GM12878 (cell line): ENCODE measurements around the gene ZBTB9. TPM values are rescaled to one million over a fixed set of nuclear protein-coding genes. Genes with fewer than 3 reads are reported as not detected.
A peak's percentile ranks its signal among the peaks of the same experiment; 100 is the strongest.

ENCODE experiments used
- DPF2 ChIP-seq: fragments of 450-650 bp; IDR thresholded peaks from 2 replicates; pipeline ENCODE4 v1.6.1; 2017; ENCODE audit warnings: mild to moderate bottlenecking
- JUND ChIP-seq: IDR thresholded peaks from 2 replicates; pipeline ENCODE4 v1.6.1; 2012; ENCODE audit warnings: low read depth, mild to moderate bottlenecking, low read length, improper control_type of control experiment, moderate library complexity
- MTA2 ChIP-seq: fragments of 450-650 bp; IDR thresholded peaks from 2 replicates; pipeline ENCODE4 v1.6.1; 2016; ENCODE audit warnings: low read depth, mild to moderate bottlenecking, moderate library complexity
- NR2F1 ChIP-seq: fragments of 450-650 bp; conservative IDR thresholded peaks from 2 replicates; pipeline ENCODE4 v1.6.1; 2017; ENCODE audit warnings: mild to moderate bottlenecking
- SIN3A ChIP-seq: IDR thresholded peaks from 2 replicates; pipeline ENCODE4 v1.6.1; 2012; ENCODE audit warnings: low read depth, low read length, improper control_type of control experiment
- ZNF217 ChIP-seq: fragments of 450-650 bp; IDR thresholded peaks from 2 replicates; pipeline ENCODE4 v1.6.1; 2017; ENCODE audit warnings: antibody characterized with exemption, mild to moderate bottlenecking
- ZSCAN29 ChIP-seq: fragments of 450-650 bp; IDR thresholded peaks from 2 replicates; pipeline ENCODE4 v1.6.1; 2017; ENCODE audit warnings: mild to moderate bottlenecking, moderate library complexity
- polyA plus RNA-seq, 11 experiments: library from polyadenylated mRNA; depleted of rRNA in 4 of 11; unstranded in 6 of 11; stranded (reverse) in 5 of 11; fragments of >200 nt; fragmentation: Nextera tagmentation in 4 of 11; fragmentation: Illumina TruSeq in 1 of 11; extraction: Ambion mirVana in 4 of 11; extraction: Trizol in 1 of 11; gene quantifications; 1 replicate in 1 of 11; 2 replicates in 10 of 11; pipeline versions ENCODE4 v1.2.1 to v1.2.3, GENCODE V29; 2011 to 2016; ENCODE audit warnings: inconsistent platforms in 2 of 11, missing spikeins in 2 of 11, low read depth in 1 of 11
- total RNA-seq, 4 experiments: library from RNA; depleted of rRNA in 3 of 4; stranded (reverse); fragments of >200 nt in 3 of 4; fragmentation: Illumina TruSeq in 1 of 4; extraction: Trizol in 1 of 4; gene quantifications; 2 replicates each; pipeline versions ENCODE4 v1.2.1 to v1.2.3, GENCODE V29; 2013 to 2021
- TF ChIP-seq, protein P1 (sequence below): fragments of 450-650 bp; formaldehyde crosslinking; IDR thresholded peaks from 2 replicates; pipeline ENCODE4 v1.5.0; 2022; ENCODE audit warnings: mild to moderate bottlenecking, missing genetic modification characterization
- TF ChIP-seq, protein P2 (sequence below): IDR thresholded peaks from 2 replicates; pipeline ENCODE4 v1.6.1; 2012; ENCODE audit warnings: low read depth, low read length, improper control_type of control experiment
- TF ChIP-seq, protein P3 (sequence below): fragments of 450-650 bp; formaldehyde crosslinking; IDR thresholded peaks from 2 replicates; pipeline ENCODE4 v1.4.0; 2020; ENCODE audit warnings: mild to moderate bottlenecking, moderate library complexity
- TF ChIP-seq, protein P4 (sequence below): IDR thresholded peaks from 2 replicates; pipeline ENCODE4 v1.6.1; 2012; ENCODE audit warnings: improper control_type of control experiment, low read depth, low read length; ENCODE audit not compliant: insufficient replicate concordance
- TF ChIP-seq, protein P5 (sequence below): fragments of 450-650 bp; conservative IDR thresholded peaks from 2 replicates; pipeline ENCODE4 v1.6.1; 2017; ENCODE audit warnings: mild to moderate bottlenecking, moderate library complexity

The ZBTB9 gene
- total and polyA plus RNA-seq, 10 of the 15 experiments (the other 5 are each of a cell fraction or from before 2014, with no cell fraction given): 1.5 to 12.7 (median 6.9) TPM

DNA sequence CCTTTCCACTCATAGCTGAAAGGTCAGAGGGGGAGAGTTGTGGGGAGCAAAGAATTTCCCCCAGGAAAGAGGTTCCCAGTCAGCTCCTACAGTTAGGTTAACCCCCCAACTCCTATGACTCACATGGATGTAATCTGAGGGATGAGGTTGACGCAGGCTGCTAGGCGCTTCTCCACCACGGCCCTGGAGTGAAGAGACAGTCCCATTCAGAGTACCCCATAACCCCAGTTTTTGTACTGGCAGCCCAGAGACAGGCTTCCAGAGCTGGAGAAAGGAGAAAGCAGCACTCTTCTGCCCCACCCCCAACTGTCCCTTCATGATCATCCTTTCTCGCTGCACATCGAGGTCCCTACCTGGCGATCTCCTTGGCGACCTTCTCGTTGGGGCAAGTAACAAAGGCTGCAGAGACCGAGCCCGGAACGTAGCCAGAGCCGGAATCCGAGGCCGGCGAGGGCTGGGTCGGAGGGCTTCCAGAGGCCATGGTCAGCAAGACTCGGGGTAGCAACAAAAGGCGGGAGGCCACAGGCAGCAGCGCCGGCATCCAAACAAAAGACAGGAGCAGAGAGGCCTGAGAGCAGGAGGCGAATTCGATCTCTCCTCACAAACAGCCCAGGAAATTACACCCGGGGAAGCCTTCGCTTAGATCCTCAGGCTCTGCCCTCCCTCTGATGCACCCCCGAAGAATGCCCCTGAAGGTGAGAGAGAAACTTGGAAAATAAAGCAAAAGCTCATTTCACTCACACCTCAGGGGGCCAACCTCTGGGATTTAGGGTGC, 37.1 kb upstream of the ZBTB9 start (continued):
- TF ChIP-seq, protein P1, sequence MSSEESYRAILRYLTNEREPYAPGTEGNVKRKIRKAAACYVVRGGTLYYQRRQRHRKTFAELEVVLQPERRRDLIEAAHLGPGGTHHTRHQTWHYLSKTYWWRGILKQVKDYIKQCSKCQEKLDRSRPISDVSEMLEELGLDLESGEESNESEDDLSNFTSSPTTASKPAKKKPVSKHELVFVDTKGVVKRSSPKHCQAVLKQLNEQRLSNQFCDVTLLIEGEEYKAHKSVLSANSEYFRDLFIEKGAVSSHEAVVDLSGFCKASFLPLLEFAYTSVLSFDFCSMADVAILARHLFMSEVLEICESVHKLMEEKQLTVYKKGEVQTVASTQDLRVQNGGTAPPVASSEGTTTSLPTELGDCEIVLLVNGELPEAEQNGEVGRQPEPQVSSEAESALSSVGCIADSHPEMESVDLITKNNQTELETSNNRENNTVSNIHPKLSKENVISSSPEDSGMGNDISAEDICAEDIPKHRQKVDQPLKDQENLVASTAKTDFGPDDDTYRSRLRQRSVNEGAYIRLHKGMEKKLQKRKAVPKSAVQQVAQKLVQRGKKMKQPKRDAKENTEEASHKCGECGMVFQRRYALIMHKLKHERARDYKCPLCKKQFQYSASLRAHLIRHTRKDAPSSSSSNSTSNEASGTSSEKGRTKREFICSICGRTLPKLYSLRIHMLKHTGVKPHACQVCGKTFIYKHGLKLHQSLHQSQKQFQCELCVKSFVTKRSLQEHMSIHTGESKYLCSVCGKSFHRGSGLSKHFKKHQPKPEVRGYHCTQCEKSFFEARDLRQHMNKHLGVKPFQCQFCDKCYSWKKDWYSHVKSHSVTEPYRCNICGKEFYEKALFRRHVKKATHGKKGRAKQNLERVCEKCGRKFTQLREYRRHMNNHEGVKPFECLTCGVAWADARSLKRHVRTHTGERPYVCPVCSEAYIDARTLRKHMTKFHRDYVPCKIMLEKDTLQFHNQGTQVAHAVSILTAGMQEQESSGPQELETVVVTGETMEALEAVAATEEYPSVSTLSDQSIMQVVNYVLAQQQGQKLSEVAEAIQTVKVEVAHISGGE (CRISPR knock-in tag): no peak
- no peak for TF ChIP-seq ZSCAN29
- no peak for TF ChIP-seq SIN3A
- TF ChIP-seq, protein P2, sequence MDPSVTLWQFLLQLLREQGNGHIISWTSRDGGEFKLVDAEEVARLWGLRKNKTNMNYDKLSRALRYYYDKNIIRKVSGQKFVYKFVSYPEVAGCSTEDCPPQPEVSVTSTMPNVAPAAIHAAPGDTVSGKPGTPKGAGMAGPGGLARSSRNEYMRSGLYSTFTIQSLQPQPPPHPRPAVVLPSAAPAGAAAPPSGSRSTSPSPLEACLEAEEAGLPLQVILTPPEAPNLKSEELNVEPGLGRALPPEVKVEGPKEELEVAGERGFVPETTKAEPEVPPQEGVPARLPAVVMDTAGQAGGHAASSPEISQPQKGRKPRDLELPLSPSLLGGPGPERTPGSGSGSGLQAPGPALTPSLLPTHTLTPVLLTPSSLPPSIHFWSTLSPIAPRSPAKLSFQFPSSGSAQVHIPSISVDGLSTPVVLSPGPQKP: no peak
- TF ChIP-seq, protein P3, sequence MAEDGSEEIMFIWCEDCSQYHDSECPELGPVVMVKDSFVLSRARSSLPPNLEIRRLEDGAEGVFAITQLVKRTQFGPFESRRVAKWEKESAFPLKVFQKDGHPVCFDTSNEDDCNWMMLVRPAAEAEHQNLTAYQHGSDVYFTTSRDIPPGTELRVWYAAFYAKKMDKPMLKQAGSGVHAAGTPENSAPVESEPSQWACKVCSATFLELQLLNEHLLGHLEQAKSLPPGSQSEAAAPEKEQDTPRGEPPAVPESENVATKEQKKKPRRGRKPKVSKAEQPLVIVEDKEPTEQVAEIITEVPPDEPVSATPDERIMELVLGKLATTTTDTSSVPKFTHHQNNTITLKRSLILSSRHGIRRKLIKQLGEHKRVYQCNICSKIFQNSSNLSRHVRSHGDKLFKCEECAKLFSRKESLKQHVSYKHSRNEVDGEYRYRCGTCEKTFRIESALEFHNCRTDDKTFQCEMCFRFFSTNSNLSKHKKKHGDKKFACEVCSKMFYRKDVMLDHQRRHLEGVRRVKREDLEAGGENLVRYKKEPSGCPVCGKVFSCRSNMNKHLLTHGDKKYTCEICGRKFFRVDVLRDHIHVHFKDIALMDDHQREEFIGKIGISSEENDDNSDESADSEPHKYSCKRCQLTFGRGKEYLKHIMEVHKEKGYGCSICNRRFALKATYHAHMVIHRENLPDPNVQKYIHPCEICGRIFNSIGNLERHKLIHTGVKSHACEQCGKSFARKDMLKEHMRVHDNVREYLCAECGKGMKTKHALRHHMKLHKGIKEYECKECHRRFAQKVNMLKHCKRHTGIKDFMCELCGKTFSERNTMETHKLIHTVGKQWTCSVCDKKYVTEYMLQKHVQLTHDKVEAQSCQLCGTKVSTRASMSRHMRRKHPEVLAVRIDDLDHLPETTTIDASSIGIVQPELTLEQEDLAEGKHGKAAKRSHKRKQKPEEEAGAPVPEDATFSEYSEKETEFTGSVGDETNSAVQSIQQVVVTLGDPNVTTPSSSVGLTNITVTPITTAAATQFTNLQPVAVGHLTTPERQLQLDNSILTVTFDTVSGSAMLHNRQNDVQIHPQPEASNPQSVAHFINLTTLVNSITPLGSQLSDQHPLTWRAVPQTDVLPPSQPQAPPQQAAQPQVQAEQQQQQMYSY (CRISPR knock-in tag): no peak
- TF ChIP-seq DPF2: peak; percentile 32; the same call in 1 of the 2 replicates
- no peak for TF ChIP-seq JUND
- TF ChIP-seq, protein P4, sequence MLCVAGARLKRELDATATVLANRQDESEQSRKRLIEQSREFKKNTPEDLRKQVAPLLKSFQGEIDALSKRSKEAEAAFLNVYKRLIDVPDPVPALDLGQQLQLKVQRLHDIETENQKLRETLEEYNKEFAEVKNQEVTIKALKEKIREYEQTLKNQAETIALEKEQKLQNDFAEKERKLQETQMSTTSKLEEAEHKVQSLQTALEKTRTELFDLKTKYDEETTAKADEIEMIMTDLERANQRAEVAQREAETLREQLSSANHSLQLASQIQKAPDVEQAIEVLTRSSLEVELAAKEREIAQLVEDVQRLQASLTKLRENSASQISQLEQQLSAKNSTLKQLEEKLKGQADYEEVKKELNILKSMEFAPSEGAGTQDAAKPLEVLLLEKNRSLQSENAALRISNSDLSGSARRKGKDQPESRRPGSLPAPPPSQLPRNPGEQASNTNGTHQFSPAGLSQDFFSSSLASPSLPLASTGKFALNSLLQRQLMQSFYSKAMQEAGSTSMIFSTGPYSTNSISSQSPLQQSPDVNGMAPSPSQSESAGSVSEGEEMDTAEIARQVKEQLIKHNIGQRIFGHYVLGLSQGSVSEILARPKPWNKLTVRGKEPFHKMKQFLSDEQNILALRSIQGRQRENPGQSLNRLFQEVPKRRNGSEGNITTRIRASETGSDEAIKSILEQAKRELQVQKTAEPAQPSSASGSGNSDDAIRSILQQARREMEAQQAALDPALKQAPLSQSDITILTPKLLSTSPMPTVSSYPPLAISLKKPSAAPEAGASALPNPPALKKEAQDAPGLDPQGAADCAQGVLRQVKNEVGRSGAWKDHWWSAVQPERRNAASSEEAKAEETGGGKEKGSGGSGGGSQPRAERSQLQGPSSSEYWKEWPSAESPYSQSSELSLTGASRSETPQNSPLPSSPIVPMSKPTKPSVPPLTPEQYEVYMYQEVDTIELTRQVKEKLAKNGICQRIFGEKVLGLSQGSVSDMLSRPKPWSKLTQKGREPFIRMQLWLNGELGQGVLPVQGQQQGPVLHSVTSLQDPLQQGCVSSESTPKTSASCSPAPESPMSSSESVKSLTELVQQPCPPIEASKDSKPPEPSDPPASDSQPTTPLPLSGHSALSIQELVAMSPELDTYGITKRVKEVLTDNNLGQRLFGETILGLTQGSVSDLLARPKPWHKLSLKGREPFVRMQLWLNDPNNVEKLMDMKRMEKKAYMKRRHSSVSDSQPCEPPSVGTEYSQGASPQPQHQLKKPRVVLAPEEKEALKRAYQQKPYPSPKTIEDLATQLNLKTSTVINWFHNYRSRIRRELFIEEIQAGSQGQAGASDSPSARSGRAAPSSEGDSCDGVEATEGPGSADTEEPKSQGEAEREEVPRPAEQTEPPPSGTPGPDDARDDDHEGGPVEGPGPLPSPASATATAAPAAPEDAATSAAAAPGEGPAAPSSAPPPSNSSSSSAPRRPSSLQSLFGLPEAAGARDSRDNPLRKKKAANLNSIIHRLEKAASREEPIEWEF: no peak
- no peak for TF ChIP-seq MTA2
- no peak for TF ChIP-seq ZNF217
- TF ChIP-seq NR2F1: no peak
- TF ChIP-seq, protein P5, sequence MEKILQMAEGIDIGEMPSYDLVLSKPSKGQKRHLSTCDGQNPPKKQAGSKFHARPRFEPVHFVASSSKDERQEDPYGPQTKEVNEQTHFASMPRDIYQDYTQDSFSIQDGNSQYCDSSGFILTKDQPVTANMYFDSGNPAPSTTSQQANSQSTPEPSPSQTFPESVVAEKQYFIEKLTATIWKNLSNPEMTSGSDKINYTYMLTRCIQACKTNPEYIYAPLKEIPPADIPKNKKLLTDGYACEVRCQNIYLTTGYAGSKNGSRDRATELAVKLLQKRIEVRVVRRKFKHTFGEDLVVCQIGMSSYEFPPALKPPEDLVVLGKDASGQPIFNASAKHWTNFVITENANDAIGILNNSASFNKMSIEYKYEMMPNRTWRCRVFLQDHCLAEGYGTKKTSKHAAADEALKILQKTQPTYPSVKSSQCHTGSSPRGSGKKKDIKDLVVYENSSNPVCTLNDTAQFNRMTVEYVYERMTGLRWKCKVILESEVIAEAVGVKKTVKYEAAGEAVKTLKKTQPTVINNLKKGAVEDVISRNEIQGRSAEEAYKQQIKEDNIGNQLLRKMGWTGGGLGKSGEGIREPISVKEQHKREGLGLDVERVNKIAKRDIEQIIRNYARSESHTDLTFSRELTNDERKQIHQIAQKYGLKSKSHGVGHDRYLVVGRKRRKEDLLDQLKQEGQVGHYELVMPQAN: peak; percentile 75
